HG03108 (cell line): Measurements from ENCODE around the gene CHMP2A.

ENCODE experiments used
- ATAC-seq: cut with Tn5 transposase; IDR thresholded peaks from one replicate; pipeline ENCODE4 v1.9.1; 2021; ENCODE audit warnings: moderate library complexity; ENCODE audit not compliant: unreplicated experiment

Gene CHMP2A

GRCh38 chr19:58556622-58557220, 1.8 kb upstream of the CHMP2A start:
- no peak for ATAC-seq

GRCh38 chr19:58555920-58556621, 1.2 kb upstream of the CHMP2A start:
- ATAC-seq = no peak

- no peak for ATAC-seq
Measured at GRCh38 chr19:58555369-58555885, 522 bp upstream of the CHMP2A start.

GRCh38 chr19:58553799-58554493, 959 bp downstream of the CHMP2A start:
- no peak for ATAC-seq

GRCh38 chr19:58552655-58553054, 2.2 kb downstream of the CHMP2A start:
- ATAC-seq = no peak

- ATAC-seq = no peak
Measured at GRCh38 chr19:58551577-58552471, 3.1 kb downstream of the CHMP2A start.

- no peak for ATAC-seq
Measured at GRCh38 chr19:58551123-58551497, 3.8 kb downstream of the CHMP2A start.

- ATAC-seq = no peak
Measured at GRCh38 chr19:58550362-58551122, 4.4 kb downstream of the CHMP2A start.

- no peak for ATAC-seq
Measured at GRCh38 chr19:58549664-58550361, 5.1 kb downstream of the CHMP2A start.

GRCh38 chr19:58548859-58549663, 5.8 kb downstream of the CHMP2A start:
- ATAC-seq = no peak

GRCh38 chr19:58547323-58548312, 7.3 kb downstream of the CHMP2A start:
- ATAC-seq = no peak

- no peak for ATAC-seq
Measured at GRCh38 chr19:58546019-58546530, 8.8 kb downstream of the CHMP2A start.

GRCh38 chr19:58545286-58546018, 9.5 kb downstream of the CHMP2A start:
- ATAC-seq = no peak

- ATAC-seq = peak; percentile 26
Measured at GRCh38 chr19:58544591-58545285, 10.2 kb downstream of the CHMP2A start.

GRCh38 chr19:58543826-58544590, 10.9 kb downstream of the CHMP2A start, which contains the start of gene TRIM28:
Gene TRIM28, plus strand, starts transcription at chr19:58544064. Its CDS starts 694 bp downstream, at chr19:58544758.
- peak; percentile 82 for ATAC-seq
